ENCODE data around the gene HMCN2. TPM values are rescaled to one million over a fixed set of nuclear protein-coding genes. Genes with fewer than 3 reads are reported as not detected.

Gene HMCN2
- total RNA-seq, 2 donors from 2014 or later = 20.1 to 30.6 TPM

DNA sequence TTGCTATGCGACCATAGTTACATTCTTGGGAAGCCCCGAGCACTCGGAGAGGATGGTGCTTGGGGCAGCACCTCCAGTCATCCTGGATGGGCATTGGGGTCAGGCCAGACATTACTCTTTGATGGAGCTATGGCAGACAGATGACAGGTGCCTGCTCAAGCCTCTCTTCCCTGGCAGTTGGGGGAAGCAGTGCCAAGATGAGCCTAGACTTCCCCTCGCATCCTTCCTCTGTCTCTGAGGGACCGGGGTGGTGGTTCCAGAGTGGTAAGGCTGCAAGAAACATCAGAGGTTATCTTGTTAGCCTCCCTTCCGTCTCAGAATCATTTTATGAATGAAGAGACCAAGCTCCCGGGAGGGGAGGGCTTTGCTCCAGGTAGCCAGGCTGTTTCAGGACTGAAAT is 2.8 kb upstream of the HMCN2 start:
- Histone ChIP-seq H3K36me3 (no peaks in the 10 kb centered on the region), H3K27me3 (peaks cover 35% of the 10 kb centered on the region), H3K4me3 (no peak overlapping the region), H3K9me3 (no peaks in the 10 kb centered on the region), H3K4me1 (no peaks in the 10 kb centered on the region), H3K9ac (ENCODE audit: low read depth in 2 of 2, low read length in 2 of 2) (no peak overlapping the region), H3K27ac (no peak overlapping the region)
- intact Hi-C loops (cut with DNase I) = no loop called here
- DNase-seq = no peak
- no peak for TF ChIP-seq CTCF (IDR thresholded peaks at IDR 0.05)

DNA sequence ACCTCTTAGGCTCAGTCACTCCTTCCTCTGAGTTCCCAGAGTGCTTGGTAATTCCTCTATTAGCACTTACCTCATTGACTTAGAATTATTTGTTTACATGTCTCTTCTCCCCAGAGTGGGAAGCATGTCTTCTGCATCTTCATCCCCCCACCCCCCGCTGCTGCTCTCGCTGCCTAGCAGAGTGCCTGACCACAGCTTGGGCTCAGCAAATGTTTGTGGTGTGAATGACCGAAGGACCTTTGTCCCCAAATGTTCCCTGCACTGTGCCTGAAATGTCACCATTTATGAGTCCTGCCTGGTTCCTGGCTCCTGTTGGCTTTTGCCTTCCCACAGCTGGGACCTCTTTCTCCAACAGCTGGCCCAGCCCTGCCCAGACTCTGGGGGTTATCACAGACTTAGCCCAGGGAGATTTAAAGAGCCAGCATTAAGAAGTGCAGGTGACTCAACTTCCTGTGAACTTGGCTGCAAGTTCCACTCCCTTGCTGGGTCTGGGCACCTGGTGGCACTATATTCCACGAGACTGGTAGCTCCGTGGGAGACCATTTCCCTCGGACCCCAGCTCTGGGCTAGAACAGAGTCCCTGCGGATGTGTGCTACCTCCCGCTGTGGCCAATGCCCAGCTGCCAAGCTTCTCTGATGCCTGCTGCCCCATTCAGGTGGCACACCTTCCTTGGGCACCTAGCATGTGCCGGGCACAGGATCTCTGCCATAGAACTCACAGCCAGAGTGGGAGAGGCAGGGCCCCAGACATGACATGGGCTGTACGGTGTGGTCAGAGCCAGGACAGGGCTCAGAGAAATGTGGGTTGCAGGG is 1.8 kb upstream of the HMCN2 start:
- Histone ChIP-seq H3K4me3 (no peak overlapping the region), H3K9ac (ENCODE audit: low read depth in 2 of 2, low read length in 2 of 2) (peak overlapping the region in 1 of 2 donors; percentile 19), H3K4me1 (no peaks in the 10 kb centered on the region), H3K27me3 (peaks cover 36% of the 10 kb centered on the region), H3K36me3 (no peaks in the 10 kb centered on the region), H3K27ac (no peak overlapping the region), H3K9me3 (no peaks in the 10 kb centered on the region)
- intact Hi-C loops (cut with DNase I) = no loop called here
- no peak for DNase-seq
- no peak for TF ChIP-seq CTCF (IDR thresholded peaks at IDR 0.05)

DNA sequence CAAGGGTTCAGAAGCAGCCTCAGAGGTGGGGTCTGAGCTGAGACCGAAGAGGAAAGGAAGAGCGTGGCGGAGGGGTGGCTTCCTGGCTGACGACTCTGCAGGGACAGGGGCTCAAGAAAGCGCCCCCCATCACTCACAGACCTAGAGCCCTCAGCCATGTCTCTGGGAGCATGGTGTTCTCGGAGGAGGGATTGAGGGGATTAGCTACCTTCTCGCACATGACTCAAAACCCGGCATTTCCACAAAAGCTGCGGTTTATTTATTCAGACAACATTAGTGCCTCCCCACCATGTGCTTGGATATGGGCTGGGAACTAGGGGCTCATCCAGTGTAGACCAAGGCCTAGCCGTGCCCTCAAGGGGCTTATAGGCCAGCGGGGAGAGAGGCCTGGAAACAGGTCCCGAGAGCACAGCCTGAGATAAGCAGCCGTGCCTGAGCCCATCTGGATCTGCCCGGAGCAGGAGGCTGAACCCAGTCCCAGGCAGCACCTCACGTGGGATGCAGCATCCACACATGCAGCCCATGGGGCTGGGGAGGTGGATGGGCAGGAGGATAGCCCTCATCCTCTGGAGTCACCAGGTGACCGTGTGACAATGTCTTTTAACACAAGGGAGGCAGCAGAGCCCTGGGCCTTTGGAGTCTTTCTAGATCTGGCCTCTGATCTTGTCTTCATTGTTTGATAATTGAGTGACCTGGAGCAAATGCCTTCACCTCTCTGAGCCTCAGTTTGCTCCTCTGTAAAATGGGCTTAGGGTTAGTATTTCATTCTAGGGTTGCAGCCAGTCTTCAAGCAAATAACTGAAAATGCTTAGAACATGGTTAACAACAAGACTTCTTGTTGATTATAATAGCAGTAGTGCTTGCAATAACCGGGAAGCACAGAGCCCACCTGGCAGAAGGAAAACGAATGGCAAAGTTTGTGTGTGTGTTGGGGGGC is 878 bp upstream of the HMCN2 start:
- Histone ChIP-seq H3K4me1 (no peaks in the 10 kb centered on the region), H3K27ac (no peak overlapping the region), H3K9me3 (no peaks in the 10 kb centered on the region), H3K27me3 (peaks cover 36% of the 10 kb centered on the region), H3K4me3 (no peak overlapping the region), H3K9ac (ENCODE audit: low read depth in 2 of 2, low read length in 2 of 2) (peak overlapping the region in 1 of 2 donors; percentile 19), H3K36me3 (no peaks in the 10 kb centered on the region)
- intact Hi-C loops (cut with DNase I) = no loop called here
- no peak for DNase-seq
- TF ChIP-seq CTCF (IDR thresholded peaks at IDR 0.05) = no peak

- no peak for TF ChIP-seq CTCF (IDR thresholded peaks at IDR 0.05)
These were observed 907 bp downstream of the HMCN2 start for GRCh38 chr9:130266236-130267098.

GRCh38 chr9:130267930-130268329 is 2.4 kb downstream of the HMCN2 start:
- intact Hi-C loops (cut with DNase I) = no loop called here
- H3K9me3 ChIP-seq = no peaks in the 10 kb centered on the region
- peaks cover 36% of the 10 kb centered on the region for H3K27me3 ChIP-seq
- no peak for TF ChIP-seq CTCF (IDR thresholded peaks at IDR 0.05)
- no peak overlapping the region for H3K4me3 ChIP-seq
- no peak overlapping the region for H3K9ac ChIP-seq (ENCODE audit: low read depth in 2 of 2, low read length in 2 of 2)
- no peaks in the 10 kb centered on the region for H3K4me1 ChIP-seq
- DNase-seq = no peak
- H3K36me3 ChIP-seq = no peaks in the 10 kb centered on the region
- H3K27ac ChIP-seq = peak overlapping the region; percentile 25

More at GRCh38 chr9:130266236-130267098, 907 bp downstream of the HMCN2 start:
- Histone ChIP-seq H3K27ac (peak overlapping the region; percentile 44), H3K27me3 (peaks cover 36% of the 10 kb centered on the region), H3K9ac (ENCODE audit: low read depth in 2 of 2, low read length in 2 of 2) (peak overlapping the region; percentile 19 to 24), H3K4me1 (no peaks in the 10 kb centered on the region), H3K9me3 (no peaks in the 10 kb centered on the region), H3K36me3 (no peaks in the 10 kb centered on the region), H3K4me3 (peak overlapping the region; percentile 19)
- intact Hi-C loops (cut with DNase I) = no loop called here
- no peak for DNase-seq
